ENCODE measurements around the gene LRRC8E. TPM values are rescaled to one million over a fixed set of nuclear protein-coding genes. Genes with fewer than 3 reads are reported as not detected.
"Not testable (repeated sequence)": the region's sequence is repeated elsewhere in the genome, so short reads cannot be mapped to it uniquely, and the experiment has no call there.

Gene LRRC8E
- polyA plus RNA-seq, 4 donors: 0.46 to 3.2 (median 2.1) TPM

DNA sequence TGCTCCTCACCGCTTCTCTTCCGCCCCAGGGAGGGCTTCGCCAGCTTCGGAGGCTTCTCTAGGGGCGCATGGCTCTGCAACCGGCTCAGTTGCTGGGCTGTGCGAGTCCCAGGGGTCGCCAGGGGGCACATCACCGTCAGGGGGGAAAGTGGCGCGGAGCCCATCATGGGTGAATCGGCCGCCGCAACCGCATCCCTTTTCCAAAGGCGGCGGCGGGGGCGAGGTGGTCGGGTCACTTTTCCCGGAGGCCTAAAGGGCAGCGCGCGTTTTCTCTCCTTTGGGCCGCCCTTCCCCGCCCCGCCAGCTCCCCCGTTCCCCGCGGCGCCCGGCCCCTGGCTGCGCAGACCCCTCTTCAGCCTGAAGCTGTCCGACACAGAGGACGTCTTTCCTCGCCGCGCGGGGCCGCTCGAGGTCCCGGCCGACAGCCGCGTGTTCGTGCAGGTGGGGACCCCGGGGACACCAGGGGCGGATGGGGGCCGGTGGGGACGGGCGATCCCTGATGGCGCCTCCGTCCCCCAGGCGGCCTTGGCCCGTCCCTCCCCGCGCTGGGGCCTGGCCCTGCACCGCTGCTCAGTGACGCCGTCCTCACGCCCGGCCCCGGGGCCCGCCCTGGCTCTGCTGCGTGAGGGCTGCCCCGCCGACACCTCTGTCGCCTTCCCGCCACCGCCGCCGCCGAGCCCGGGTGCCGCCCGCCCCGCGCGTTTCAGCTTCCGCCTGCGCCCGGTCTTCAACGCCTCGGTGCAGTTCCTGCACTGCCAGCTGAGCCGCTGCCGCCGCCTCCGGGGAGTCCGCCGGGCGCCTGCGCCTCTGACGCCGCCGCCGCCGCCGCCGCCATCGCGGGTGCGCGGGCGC, 28.0 kb downstream of the LRRC8E start:
- no peak for DNase-seq (ENCODE audit: low read depth in 4 of 4, low spot score in 3 of 4)

- no peak for DNase-seq (ENCODE audit: low read depth in 4 of 4, low spot score in 3 of 4)
Observed at GRCh38 chr19:7916955-7917266, 28.6 kb downstream of the LRRC8E start.

GRCh38 chr19:7917267-7918061, 29.2 kb downstream of the LRRC8E start:
- DNase-seq (ENCODE audit: low read depth in 4 of 4, low spot score in 3 of 4): no peak

- DNase-seq (ENCODE audit: low read depth in 4 of 4, low spot score in 3 of 4): not testable (repeated sequence)
Observed at GRCh38 chr19:7918062-7918614, 29.8 kb downstream of the LRRC8E start.

- DNase-seq (ENCODE audit: low read depth in 4 of 4, low spot score in 3 of 4): no peak
Observed at GRCh38 chr19:7918615-7919421, 30.5 kb downstream of the LRRC8E start.

DNA sequence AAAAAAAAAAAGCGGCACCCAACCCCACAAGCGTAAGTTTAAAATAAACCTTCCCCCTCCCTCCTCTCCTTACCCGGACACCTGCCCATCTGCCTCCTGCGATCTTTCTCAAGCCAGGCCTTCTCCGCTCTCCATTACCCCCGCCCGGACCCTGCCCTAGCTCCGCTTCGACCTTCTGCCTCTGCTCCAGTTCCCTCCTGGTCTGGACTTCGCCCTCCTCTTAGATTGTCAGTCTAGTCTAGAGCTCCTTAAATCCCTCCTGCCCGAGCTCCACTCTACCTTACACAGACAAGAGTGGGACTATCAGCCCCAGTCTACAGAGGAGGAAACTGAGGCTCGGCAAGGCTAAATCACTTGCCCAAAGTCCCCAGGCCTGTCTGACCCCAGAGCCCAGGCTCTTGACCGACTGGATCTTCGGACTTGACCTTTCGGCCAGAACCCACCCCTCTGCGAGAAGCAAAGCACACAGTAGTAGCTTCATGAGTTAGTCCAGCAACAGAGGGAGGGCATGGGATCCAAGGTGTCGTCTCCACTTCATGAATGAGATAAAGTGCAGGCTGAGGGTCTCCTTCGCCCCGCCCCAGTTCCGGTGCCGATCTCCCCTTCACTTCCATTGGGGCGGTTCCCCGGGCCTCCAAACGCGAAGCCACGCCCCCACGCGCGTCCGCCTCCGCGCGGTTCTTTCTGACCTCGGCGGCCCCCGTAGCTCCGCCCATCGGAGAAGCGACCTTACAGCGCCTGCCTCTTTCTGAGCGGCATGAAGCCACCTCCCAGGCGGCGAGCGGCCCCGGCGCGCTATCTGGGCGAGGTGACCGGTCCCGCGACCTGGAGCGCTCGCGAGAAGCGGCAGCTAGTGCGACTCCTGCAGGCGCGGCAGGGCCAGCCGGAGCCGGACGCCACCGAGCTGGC, 31.6 kb downstream of the LRRC8E start, which contains the start of gene SNAPC2:
TSS of gene SNAPC2 (plus strand) at position 729 of the 909 bp plus-strand sequence. CDS start at position 758, 29 bp downstream.
- DNase-seq (ENCODE audit: low read depth in 4 of 4, low spot score in 3 of 4): peak; percentile 85 to 88 (median 86)

DNA sequence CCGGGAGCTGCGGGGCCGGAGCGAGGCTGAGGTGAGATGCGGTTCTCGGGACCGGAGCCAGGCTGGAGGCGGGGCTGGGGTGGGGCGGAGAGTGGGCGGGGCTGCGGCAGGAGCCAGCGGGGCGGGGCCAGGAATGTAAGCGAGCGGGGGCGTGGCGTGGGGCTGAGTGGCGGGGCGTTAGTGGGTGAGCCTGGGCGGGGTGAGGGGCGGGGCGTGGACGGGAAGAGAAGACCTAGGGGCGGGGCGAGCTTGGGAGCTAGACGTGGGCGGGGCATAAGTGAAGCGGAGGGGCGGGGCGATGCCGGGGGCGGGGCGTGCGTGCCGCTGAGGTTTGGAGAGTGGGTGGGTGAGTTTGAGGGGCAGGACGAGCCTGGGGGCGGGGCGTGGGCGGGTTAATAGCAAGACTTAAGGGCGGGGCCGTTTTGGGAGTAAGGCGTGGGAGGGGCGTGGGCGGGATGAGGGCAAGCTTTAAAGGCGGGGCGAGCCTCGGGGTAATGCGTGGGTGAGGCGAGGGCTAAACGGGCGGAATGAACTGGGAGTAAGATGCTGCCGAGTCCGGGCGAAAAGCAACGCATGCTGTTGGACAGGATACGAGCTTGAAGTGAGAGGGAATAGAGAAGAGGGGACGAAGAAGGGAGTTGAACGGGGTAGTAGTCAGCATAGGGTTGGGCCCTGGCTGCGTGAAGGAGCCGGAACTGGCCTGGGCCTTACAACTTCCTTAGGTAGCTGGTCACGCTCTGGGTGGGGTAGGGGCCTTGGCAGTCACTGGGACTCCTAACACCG, 32.4 kb downstream of the LRRC8E start:
- peak; percentile 86 to 90 (median 88) for DNase-seq (ENCODE audit: low read depth in 4 of 4, low spot score in 3 of 4)

GRCh38 chr19:7921302-7921966, 33.1 kb downstream of the LRRC8E start:
- no peak for DNase-seq (ENCODE audit: low read depth in 4 of 4, low spot score in 3 of 4)

DNA sequence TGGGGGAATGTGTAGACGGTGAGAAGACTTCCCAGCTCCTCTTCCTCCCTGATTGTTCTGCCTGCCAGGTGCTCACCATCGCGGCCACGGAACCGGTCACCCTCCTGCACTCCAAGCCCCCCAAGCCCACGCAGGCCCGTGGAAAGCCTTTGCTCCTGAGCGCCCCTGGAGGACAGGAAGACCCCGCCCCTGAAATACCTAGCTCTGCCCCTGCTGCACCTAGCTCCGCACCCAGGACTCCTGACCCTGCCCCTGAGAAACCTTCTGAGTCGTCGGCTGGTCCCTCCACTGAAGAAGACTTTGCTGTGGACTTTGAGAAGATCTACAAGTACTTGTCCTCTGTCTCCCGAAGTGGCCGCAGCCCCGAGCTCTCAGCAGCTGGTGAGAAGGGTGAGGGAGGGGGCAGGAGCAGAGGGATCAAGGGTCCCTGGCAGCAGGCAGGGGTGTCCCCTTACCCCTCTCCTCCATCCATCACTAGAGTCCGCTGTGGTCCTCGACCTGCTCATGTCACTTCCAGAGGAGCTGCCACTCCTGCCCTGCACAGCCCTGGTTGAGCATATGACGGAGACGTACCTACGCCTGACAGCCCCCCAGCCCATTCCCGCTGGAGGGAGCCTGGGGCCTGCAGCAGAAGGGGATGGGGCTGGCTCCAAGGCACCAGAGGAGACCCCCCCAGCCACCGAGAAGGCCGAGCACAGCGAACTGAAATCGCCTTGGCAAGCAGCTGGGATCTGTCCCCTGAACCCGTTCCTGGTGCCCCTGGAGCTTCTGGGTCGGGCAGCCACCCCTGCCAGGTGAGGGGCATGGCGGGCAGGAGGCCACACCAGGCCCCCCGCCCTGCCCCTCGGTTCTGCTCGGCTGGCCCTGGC, 33.9 kb downstream of the LRRC8E start:
- DNase-seq (ENCODE audit: low read depth in 4 of 4, low spot score in 3 of 4): no peak

- DNase-seq (ENCODE audit: low read depth in 4 of 4, low spot score in 3 of 4): no peak
Observed at GRCh38 chr19:7922836-7923195, 34.5 kb downstream of the LRRC8E start.

GRCh38 chr19:7923295-7924191, 35.2 kb downstream of the LRRC8E start:
- no peak for DNase-seq (ENCODE audit: low read depth in 4 of 4, low spot score in 3 of 4)

DNA sequence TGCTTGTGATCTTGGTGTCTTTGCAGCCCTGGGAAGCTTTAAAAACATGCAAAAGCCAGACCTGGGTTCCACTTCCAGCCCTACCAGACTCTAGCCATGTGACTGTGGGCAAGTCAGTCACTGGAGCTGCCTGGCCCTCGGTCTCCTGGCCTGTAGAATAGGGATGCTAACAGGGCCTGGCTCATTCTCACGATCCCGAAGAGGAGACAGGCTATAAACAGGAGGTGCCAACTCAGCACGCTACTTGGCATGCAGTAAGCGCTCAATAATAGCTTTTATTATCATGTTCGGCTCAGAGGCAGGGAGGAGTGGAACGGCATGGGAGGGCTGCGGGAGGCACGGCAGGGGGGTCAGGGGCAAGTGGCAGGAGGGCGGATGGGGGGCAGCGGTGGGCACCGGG, 35.9 kb downstream of the LRRC8E start:
- DNase-seq (ENCODE audit: low read depth in 4 of 4, low spot score in 3 of 4): no peak

- no peak for DNase-seq (ENCODE audit: low read depth in 4 of 4, low spot score in 3 of 4)
Observed at GRCh38 chr19:7924651-7925170, 36.4 kb downstream of the LRRC8E start.

DNA sequence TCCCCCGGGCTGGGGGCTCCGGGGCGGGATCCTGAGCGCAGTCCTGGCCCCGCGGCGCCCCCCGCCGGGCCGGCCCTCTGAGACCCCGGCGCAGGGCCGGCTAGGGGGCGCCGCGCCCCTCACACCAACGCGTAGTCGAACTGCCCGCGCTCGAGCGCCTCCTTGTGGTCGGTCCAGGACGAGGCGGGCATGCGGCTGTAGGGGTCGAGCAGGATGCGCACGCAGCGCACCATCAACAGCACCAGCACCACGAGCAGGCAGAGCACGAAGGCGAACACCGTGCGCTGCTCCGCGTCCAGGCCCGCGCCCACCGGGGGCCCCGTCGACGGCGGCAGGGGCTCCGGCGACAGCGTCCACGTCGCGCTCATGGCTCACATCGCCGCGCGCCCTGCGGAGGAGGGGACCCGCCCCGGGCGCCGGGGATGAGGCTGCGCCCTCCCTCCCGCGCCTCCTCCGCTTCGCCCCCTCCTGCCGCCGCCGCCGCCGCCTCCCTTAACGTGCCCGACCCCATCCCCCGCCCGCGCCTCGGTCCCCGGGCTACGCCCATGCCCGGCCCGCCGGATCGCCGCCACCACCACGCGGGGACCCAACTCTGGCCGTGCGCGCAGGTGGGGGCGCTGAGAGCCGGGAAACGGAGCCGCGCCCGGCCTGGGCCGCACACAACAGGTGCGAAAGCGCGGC, 37.0 kb downstream of the LRRC8E start:
- no peak for DNase-seq (ENCODE audit: low read depth in 4 of 4, low spot score in 3 of 4)

DNA sequence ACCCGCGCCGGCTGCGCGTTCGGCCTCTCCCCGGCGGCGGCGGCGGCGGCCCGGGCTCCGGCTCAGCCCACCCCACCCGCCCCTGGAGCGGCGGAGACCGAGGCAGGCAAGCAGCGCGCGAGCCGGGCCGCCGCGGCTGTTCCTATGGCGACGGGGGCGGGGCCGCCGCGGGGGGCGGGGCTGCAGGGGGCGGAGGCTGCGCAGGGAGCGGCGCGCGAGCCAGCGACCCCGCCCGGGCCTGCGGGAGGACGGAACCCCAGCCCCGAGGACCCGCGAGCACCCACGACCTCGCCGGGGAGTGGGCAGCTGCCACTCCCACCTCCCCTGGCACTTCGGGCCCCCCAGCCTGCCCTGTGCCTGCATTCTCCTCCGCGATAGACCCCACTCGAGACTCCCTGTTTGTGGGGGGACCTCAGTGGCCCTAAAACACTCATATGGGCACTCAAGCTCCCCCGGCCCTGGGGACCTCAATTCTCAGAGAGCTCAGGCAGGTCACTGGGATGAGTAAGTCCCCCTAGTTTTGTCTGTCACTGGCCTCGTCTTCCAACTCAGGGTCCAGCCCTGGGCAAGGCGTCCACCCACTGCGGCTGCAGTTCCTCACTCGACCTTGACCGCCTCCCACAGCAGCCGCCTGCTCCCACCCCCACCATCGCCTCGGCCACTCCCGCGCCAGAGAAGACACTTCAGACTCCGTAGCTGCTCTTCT, 37.9 kb downstream of the LRRC8E start, which contains the start of gene CTXN1:
TSS of gene CTXN1 (minus strand) at position 115 of the 706 bp plus-strand sequence. CDS start 597 bp downstream, outside the sequence.
- no peak for DNase-seq (ENCODE audit: low read depth in 4 of 4, low spot score in 3 of 4)

All from left renal pelvis (tissue), 4 donors.